OCI-LY7 (cell line): Measurements from ENCODE around the gene SIRT6. TPM values are rescaled to one million over a fixed set of nuclear protein-coding genes. Genes with fewer than 3 reads are reported as not detected.
"Not testable (repeated sequence)": the region's sequence is repeated elsewhere in the genome, so short reads cannot be mapped to it uniquely, and the experiment has no call there.

Source experiments
- BruUV-seq: library from RNA; stranded (reverse); fragments of 400-500 nt; replicated peaks from 2 replicates; lab custom pipeline; 2021; lab: Mats Ljungman, UMichigan
- CTCF ChIA-PET: fragments of 300-600 bp; sonication (Branson Sonifier 250); formaldehyde crosslinking; loops from one replicate; lab custom pipeline; 2022; ENCODE audit warnings: antibody characterized with exemption; ENCODE audit not compliant: unreplicated experiment; lab: Charles Lee
- POLR2A ChIA-PET: fragments of 300-600 bp; sonication (Branson Sonifier 250); formaldehyde crosslinking; loops from one replicate; lab custom pipeline; 2022; ENCODE audit warnings: antibody characterized with exemption; lab: Charles Lee
- DNase-seq: peaks from one replicate; pipeline ENCODE4 v3.0.0-alpha.2; 2015; ENCODE audit warnings: low spot score
- H2AFZ ChIP-seq: fragments of 200-600 bp; sonication (generic), shearing (Covaris generic); 2 replicates; pipeline ENCODE4 v1.6.1; 2014; ENCODE audit warnings: mild to moderate bottlenecking, antibody characterized with exemption, low read length, moderate library complexity
- H3K27ac ChIP-seq: fragments of 200-600 bp; sonication (generic); 2 replicates; pipeline ENCODE4 v1.5.1; 2014; ENCODE audit warnings: mixed run types, low read depth, mild to moderate bottlenecking, moderate library complexity, low read length, inconsistent platforms; ENCODE audit not compliant: poor library complexity, severe bottlenecking
- H3K36me3 ChIP-seq: fragments of 200-600 bp; sonication (generic); 2 replicates; pipeline ENCODE4 v1.6.1; 2014; ENCODE audit warnings: mild to moderate bottlenecking, antibody characterized with exemption, low read length, moderate library complexity, mixed read lengths; ENCODE audit not compliant: insufficient read depth
- H3K4me1 ChIP-seq: fragments of 200-600 bp; sonication (generic); 2 replicates; pipeline ENCODE4 v1.5.1; 2014; ENCODE audit warnings: mild to moderate bottlenecking, low read length; ENCODE audit not compliant: insufficient read depth, poor library complexity, severe bottlenecking
- H3K4me2 ChIP-seq: fragments of 200-600 bp; sonication (generic); 2 replicates; pipeline ENCODE4 v1.6.1; 2014; ENCODE audit warnings: mild to moderate bottlenecking, low read length
- H3K4me3 ChIP-seq: fragments of 200-600 bp; sonication (generic); 2 replicates; pipeline ENCODE4 v1.5.1; 2014; ENCODE audit warnings: mild to moderate bottlenecking, low read depth, low read length; ENCODE audit not compliant: poor library complexity, severe bottlenecking
- H3K79me2 ChIP-seq: fragments of 200-600 bp; sonication (generic); 2 replicates; pipeline ENCODE4 v1.6.1; 2016; ENCODE audit warnings: low read depth, mild to moderate bottlenecking, low read length, moderate library complexity, mixed read lengths; ENCODE audit not compliant: insufficient read depth
- H3K9me2 ChIP-seq: fragments of 200-600 bp; sonication (generic); 2 replicates; pipeline ENCODE4 v1.6.1; 2016; ENCODE audit warnings: mild to moderate bottlenecking, low read length, mixed read lengths; ENCODE audit not compliant: insufficient read depth
- H3K9me3 ChIP-seq: fragments of 200-600 bp; sonication (generic); 2 replicates; pipeline ENCODE4 v1.6.1; 2014; ENCODE audit warnings: mild to moderate bottlenecking, mixed run types, low read length, mixed read lengths
- H4K20me1 ChIP-seq: fragments of 200-600 bp; sonication (generic); 2 replicates; pipeline ENCODE4 v1.6.1; 2014; ENCODE audit warnings: mild to moderate bottlenecking, antibody characterized with exemption, low read length, moderate library complexity, mixed read lengths; ENCODE audit not compliant: insufficient read depth
- CTCF ChIP-seq: fragments of 200-600 bp; sonication (generic); conservative IDR thresholded peaks from 2 replicates; pipeline ENCODE4 v1.5.1; 2014; ENCODE audit warnings: mild to moderate bottlenecking, antibody characterized with exemption, low read length, moderate library complexity, mixed read lengths
- EZH2phosphoT487 ChIP-seq: fragments of 200-600 bp; sonication (generic); IDR thresholded peaks from 2 replicates; pipeline ENCODE4 v1.6.1; 2018; ENCODE audit warnings: low read depth, borderline replicate concordance, mild to moderate bottlenecking, mixed run types, antibody characterized with exemption, low read length, moderate library complexity, mixed read lengths
- intact Hi-C: fragments of 100-400 bp; cut with micrococcal nuclease; formaldehyde crosslinking; loops from one replicate; pipeline ENCODE4 v1.10.0; 2022; ENCODE audit not compliant: unreplicated experiment
- total RNA-seq, 2 experiments: library from RNA; depleted of rRNA in 1 of 2; stranded (reverse); fragments of >200 nt in 1 of 2; shearing (Covaris generic) in 1 of 2; gene quantifications; 2 replicates each; pipeline ENCODE4 v1.2.3, GENCODE V29; 2014 to 2022

The SIRT6 gene
- total RNA-seq, 2 experiments from 2014 or later: 31.7 to 46.2 TPM

GRCh38 chr19:4136680-4137088 lies 45.7 kb downstream of the SIRT6 start:
- POLR2A ChIA-PET: interaction anchor here (0.6 kb wide), 1 partner anchor 131 kb away, joined by 3 read pairs; no protein-coding TSS in a partner anchor
- Histone ChIP-seq H3K36me3 (no peaks in the 10 kb centered on the region), H3K79me2 (no peaks in the 10 kb centered on the region), H3K4me1 (peaks cover 8% of the 10 kb centered on the region), H3K27ac (no peak overlapping the region), H3K4me3 (no peak overlapping the region), H2AFZ (no peak overlapping the region), H4K20me1 (no peaks in the 10 kb centered on the region), H3K4me2 (no peak overlapping the region), H3K9me2 (no peaks in the 10 kb centered on the region), H3K9me3 (no peaks in the 10 kb centered on the region)
- intact Hi-C loops: loop anchor here (5.0 kb wide), 1 partner anchor 69 kb away; the partner anchor contains the start of gene ZBTB7A
- no TSS peak for BruUV-seq
- TF ChIP-seq EZH2phosphoT487 (no peak), CTCF (no peak)
- no peak for DNase-seq
- CTCF ChIA-PET: no interaction called here

- intact Hi-C loops: loop anchor here (5.0 kb wide), 1 partner anchor 68 kb away; the partner anchor contains the start of gene ZBTB7A
- H4K20me1 ChIP-seq, H3K4me3 ChIP-seq, H3K36me3 ChIP-seq, H2AFZ ChIP-seq, H3K27ac ChIP-seq, DNase-seq, H3K4me2 ChIP-seq, H3K79me2 ChIP-seq, BruUV-seq, POLR2A ChIA-PET, H3K4me1 ChIP-seq, H3K9me3 ChIP-seq, CTCF ChIA-PET, H3K9me2 ChIP-seq: not testable (repeated sequence)
These were observed 47.0 kb downstream of the SIRT6 start for GRCh38 chr19:4135386-4135785.

GRCh38 chr19:4134351-4134750 lies 48.0 kb downstream of the SIRT6 start:
- intact Hi-C loops: no loop called here
- Histone ChIP-seq H3K4me1 (no peaks in the 10 kb centered on the region), H3K27ac (no peak overlapping the region), H3K79me2 (no peaks in the 10 kb centered on the region), H3K4me2 (no peak overlapping the region), H3K36me3 (no peaks in the 10 kb centered on the region), H4K20me1 (no peaks in the 10 kb centered on the region), H3K4me3 (no peak overlapping the region), H2AFZ (no peak overlapping the region), H3K9me2 (no peaks in the 10 kb centered on the region), H3K9me3 (no peaks in the 10 kb centered on the region)
- no TSS peak for BruUV-seq
- DNase-seq: no peak
- ChIA-PET CTCF (no interaction called here), POLR2A (interaction anchor here (1.1 kb wide), 1 partner anchor 9 kb away, joined by 3 read pairs; no protein-coding TSS in a partner anchor)
- TF ChIP-seq CTCF (no peak), EZH2phosphoT487 (no peak)
